ENCODE measurements around the gene CLSTN3.

GRCh38 chr12:7101047-7101693 lies 29.0 kb upstream of the CLSTN3 start:
- peak in 1 of 3 donors; percentile 16 for TF ChIP-seq CTCF (IDR thresholded peaks at IDR 0.05)
- no peak for TF ChIP-seq POLR2A (IDR thresholded peaks at IDR 0.05)

Measured in ovary (tissue), 3 donors.